ENCODE results near the gene ZNF501.
A peak's percentile ranks its signal among the peaks of the same experiment; 100 is the strongest.

ZNF501 gene

GRCh38 chr3:44761424-44762169 lies 32.2 kb downstream of the ZNF501 start, which contains the start of the genes KIAA1143 and KIF15:
Gene KIAA1143, minus strand, starts transcription at chr3:44761619. Its CDS starts 17 bp downstream, at chr3:44761602.
Gene KIF15, plus strand, starts transcription at chr3:44761794. Its CDS starts 72 bp downstream, at chr3:44761866.
- H3K4me3 ChIP-seq (ENCODE audit: low read length): peak within 1 kb of the TSS; percentile 84
- peaks cover 7% of the 10 kb centered on the region for H3K4me1 ChIP-seq (ENCODE audit: control insufficient read depth, insufficient read depth, low read length)
- H3K27me3 ChIP-seq (ENCODE audit: control insufficient read depth, insufficient read depth, low read length): no peaks in the 10 kb centered on the region
- H3K9ac ChIP-seq (ENCODE audit: low read depth, low read length): peak within 1 kb of the TSS; percentile 94
- peaks cover 9% of the 10 kb centered on the region for H3K36me3 ChIP-seq (ENCODE audit: insufficient read depth, low read length)
- H3K4me2 ChIP-seq (ENCODE audit: low read length): peak within 1 kb of the TSS; percentile 87
- H3K9me3 ChIP-seq (replicated peaks; ENCODE audit: low read length): peaks cover 2% of the 10 kb centered on the region

DNA sequence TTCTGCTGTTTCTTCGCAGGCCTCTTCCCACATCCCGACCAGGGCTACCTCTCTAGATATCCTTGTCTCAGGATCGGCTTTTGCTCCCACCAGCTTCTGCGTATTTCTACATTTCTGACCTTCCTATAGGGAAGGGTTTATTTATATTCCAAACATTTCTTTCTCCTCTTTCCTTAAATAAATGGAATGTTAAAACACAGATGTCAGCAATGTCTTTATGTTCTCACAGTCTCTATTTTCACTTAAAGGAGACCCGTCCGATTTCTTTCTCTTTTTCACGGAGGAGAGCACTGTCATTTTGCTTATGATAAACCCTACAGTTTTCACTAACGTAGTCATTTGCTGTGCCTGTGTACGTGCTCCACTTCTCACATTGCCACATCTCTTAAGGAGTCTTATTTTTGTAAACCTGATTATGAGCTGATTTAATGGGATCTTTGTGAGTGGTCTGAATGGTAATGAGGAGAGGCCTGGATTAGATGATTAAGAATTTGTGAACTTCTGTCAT lies 32.8 kb downstream of the ZNF501 start:
- peaks cover 7% of the 10 kb centered on the region for H3K4me1 ChIP-seq (ENCODE audit: control insufficient read depth, insufficient read depth, low read length)
- H3K9ac ChIP-seq (ENCODE audit: low read depth, low read length): peak overlapping the region; percentile 94
- no peaks in the 10 kb centered on the region for H3K27me3 ChIP-seq (ENCODE audit: control insufficient read depth, insufficient read depth, low read length)
- peaks cover 2% of the 10 kb centered on the region for H3K9me3 ChIP-seq (replicated peaks; ENCODE audit: low read length)
- H3K4me3 ChIP-seq (ENCODE audit: low read length): peak overlapping the region; percentile 84
- peaks cover 11% of the 10 kb centered on the region for H3K36me3 ChIP-seq (ENCODE audit: insufficient read depth, low read length)
- H3K4me2 ChIP-seq (ENCODE audit: low read length): peak overlapping the region; percentile 87

DNA sequence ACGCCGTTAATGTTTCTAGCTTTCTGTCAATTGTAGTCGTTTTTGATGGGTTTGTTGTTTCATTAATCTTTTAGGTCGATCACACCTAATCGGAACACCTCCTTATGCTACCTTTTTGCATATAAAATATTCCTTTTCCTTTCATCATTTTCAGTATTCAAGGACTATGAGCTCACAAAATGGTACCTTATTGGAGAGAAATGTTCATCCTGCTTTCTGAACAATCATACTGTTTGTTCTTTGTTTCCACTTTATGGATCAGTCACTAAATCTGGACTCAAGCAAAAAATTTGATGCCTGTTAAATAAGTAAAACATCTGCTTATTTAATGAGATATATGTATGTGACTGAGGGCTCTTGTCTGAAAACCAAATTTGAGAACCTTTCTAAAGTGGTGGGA lies 33.3 kb downstream of the ZNF501 start:
- peak overlapping the region; percentile 87 for H3K4me2 ChIP-seq (ENCODE audit: low read length)
- peaks cover 2% of the 10 kb centered on the region for H3K9me3 ChIP-seq (replicated peaks; ENCODE audit: low read length)
- peak overlapping the region; percentile 94 for H3K9ac ChIP-seq (ENCODE audit: low read depth, low read length)
- no peaks in the 10 kb centered on the region for H3K27me3 ChIP-seq (ENCODE audit: control insufficient read depth, insufficient read depth, low read length)
- H3K4me1 ChIP-seq (ENCODE audit: control insufficient read depth, insufficient read depth, low read length): peaks cover 7% of the 10 kb centered on the region
- peaks cover 8% of the 10 kb centered on the region for H3K36me3 ChIP-seq (ENCODE audit: insufficient read depth, low read length)
- peak overlapping the region; percentile 84 for H3K4me3 ChIP-seq (ENCODE audit: low read length)

DNA sequence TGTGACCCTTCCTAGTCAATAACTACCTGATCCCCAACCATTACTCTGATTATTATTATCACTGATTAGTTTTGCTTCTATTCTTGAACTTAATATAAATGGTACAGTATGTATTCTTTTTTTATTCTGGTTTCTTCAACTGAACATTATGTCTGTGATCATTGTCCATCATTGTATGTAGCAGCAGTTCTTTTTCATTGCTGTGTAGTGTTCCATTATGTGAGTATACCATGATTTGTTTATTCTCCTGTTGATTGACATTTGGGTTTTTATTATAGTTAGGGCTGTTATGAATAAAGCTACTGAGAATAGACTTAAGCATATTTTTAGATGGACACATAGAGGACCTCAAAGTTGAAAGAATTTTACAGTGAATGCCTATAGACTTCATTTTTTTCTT lies 34.8 kb downstream of the ZNF501 start:
- H3K4me2 ChIP-seq (ENCODE audit: low read length): no peak overlapping the region
- no peak overlapping the region for H3K9ac ChIP-seq (ENCODE audit: low read depth, low read length)
- no peaks in the 10 kb centered on the region for H3K27me3 ChIP-seq (ENCODE audit: control insufficient read depth, insufficient read depth, low read length)
- peaks cover 7% of the 10 kb centered on the region for H3K4me1 ChIP-seq (ENCODE audit: control insufficient read depth, insufficient read depth, low read length)
- H3K36me3 ChIP-seq (ENCODE audit: insufficient read depth, low read length): peaks cover 8% of the 10 kb centered on the region
- no peak overlapping the region for H3K4me3 ChIP-seq (ENCODE audit: low read length)
- H3K9me3 ChIP-seq (replicated peaks; ENCODE audit: low read length): peaks cover 2% of the 10 kb centered on the region

- H3K4me3 ChIP-seq (ENCODE audit: low read length): no peak overlapping the region
- H3K27me3 ChIP-seq (ENCODE audit: control insufficient read depth, insufficient read depth, low read length): no peaks in the 10 kb centered on the region
- H3K4me1 ChIP-seq (ENCODE audit: control insufficient read depth, insufficient read depth, low read length): no peaks in the 10 kb centered on the region
- H3K9me3 ChIP-seq (replicated peaks; ENCODE audit: low read length): no peaks in the 10 kb centered on the region
- H3K9ac ChIP-seq (ENCODE audit: low read depth, low read length): no peak overlapping the region
- peaks cover 9% of the 10 kb centered on the region for H3K36me3 ChIP-seq (ENCODE audit: insufficient read depth, low read length)
- H3K4me2 ChIP-seq (ENCODE audit: low read length): no peak overlapping the region
These were observed 42.1 kb downstream of the ZNF501 start for GRCh38 chr3:44771424-44772098.

DNA sequence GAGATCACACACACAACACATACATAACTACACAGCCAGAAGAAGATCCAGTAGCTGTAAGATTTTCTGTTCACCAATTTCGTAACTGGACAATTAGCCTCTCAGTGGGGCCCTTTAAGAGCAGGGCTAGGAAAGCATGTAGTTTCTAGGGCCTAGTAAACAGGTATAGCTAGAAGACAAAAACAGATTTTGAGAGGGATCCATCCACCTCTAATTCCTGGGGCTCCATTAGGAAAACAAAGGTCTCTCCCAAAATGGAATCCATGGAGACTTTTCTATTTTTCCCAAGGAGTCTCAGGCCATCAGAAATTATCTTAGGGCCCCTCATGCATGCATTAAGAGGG lies 42.6 kb downstream of the ZNF501 start:
- H3K9ac ChIP-seq (ENCODE audit: low read depth, low read length): no peak overlapping the region
- H3K4me1 ChIP-seq (ENCODE audit: control insufficient read depth, insufficient read depth, low read length): no peaks in the 10 kb centered on the region
- no peak overlapping the region for H3K4me2 ChIP-seq (ENCODE audit: low read length)
- no peak overlapping the region for H3K4me3 ChIP-seq (ENCODE audit: low read length)
- H3K9me3 ChIP-seq (replicated peaks; ENCODE audit: low read length): no peaks in the 10 kb centered on the region
- H3K27me3 ChIP-seq (ENCODE audit: control insufficient read depth, insufficient read depth, low read length): no peaks in the 10 kb centered on the region
- peaks cover 9% of the 10 kb centered on the region for H3K36me3 ChIP-seq (ENCODE audit: insufficient read depth, low read length)

DNA sequence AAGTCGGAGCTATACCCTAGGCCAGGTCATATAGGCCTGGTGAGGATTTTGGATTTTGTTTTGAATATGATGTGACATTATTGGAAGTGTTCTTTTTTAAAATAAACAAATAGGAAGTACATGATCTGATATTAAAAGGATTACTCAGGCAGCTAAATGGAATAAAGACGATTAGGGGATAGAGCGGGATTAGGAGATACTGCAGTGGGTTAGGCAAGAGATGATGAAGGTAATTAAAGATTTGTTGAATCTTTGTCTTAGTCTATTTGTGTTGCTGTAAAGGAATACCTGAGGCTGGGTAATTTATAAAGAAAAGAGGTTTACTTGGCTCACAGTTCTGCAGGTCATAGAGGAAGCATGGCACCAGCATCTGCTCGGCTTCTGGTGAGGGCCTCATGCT lies 53.5 kb downstream of the ZNF501 start:
- Histone ChIP-seq H3K9ac (ENCODE audit: low read depth, low read length) (no peak overlapping the region), H3K4me2 (ENCODE audit: low read length) (no peak overlapping the region), H3K36me3 (ENCODE audit: insufficient read depth, low read length) (peaks cover 16% of the 10 kb centered on the region), H3K4me3 (ENCODE audit: low read length) (no peak overlapping the region), H3K9me3 (replicated peaks; ENCODE audit: low read length) (no peaks in the 10 kb centered on the region), H3K4me1 (ENCODE audit: control insufficient read depth, insufficient read depth, low read length) (no peaks in the 10 kb centered on the region), H3K27me3 (ENCODE audit: control insufficient read depth, insufficient read depth, low read length) (no peaks in the 10 kb centered on the region)
